GM21576 (cell line): ENCODE data around the gene FREM2.

Experiments used
- ATAC-seq: cut with Tn5 transposase; IDR thresholded peaks from one replicate; pipeline ENCODE4 v1.9.1; 2021; ENCODE audit warnings: mild to moderate bottlenecking, moderate library complexity; ENCODE audit not compliant: unreplicated experiment

The FREM2 gene

GRCh38 chr13:38685974-38686576 is 802 bp upstream of the FREM2 start:
- no peak for ATAC-seq

- no peak for ATAC-seq
Measured at GRCh38 chr13:38687246-38688229, 661 bp downstream of the FREM2 start.

GRCh38 chr13:38688674-38689073 is 1.8 kb downstream of the FREM2 start:
- ATAC-seq, result no peak

GRCh38 chr13:38690231-38690630 is 3.4 kb downstream of the FREM2 start:
- no peak for ATAC-seq

GRCh38 chr13:38693168-38693567 is 6.3 kb downstream of the FREM2 start:
- ATAC-seq, result no peak

- ATAC-seq, result no peak
Measured at GRCh38 chr13:38693641-38694040, 6.8 kb downstream of the FREM2 start.

GRCh38 chr13:38697197-38697596 is 10.3 kb downstream of the FREM2 start:
- no peak for ATAC-seq

- no peak for ATAC-seq
Measured at GRCh38 chr13:38697628-38698333, 10.9 kb downstream of the FREM2 start.

- ATAC-seq, result no peak
Measured at GRCh38 chr13:38700051-38700450, 13.2 kb downstream of the FREM2 start.

- ATAC-seq, result no peak
Measured at GRCh38 chr13:38702669-38703068, 15.8 kb downstream of the FREM2 start.

GRCh38 chr13:38703255-38703654 is 16.4 kb downstream of the FREM2 start:
- ATAC-seq, result no peak

- ATAC-seq, result no peak
Measured at GRCh38 chr13:38705365-38705764, 18.5 kb downstream of the FREM2 start.

- ATAC-seq, result no peak
Measured at GRCh38 chr13:38707460-38707859, 20.6 kb downstream of the FREM2 start.

GRCh38 chr13:38713046-38713445 is 26.2 kb downstream of the FREM2 start:
- ATAC-seq, result no peak

- ATAC-seq, result no peak
Measured at GRCh38 chr13:38718374-38718773, 31.5 kb downstream of the FREM2 start.

GRCh38 chr13:38730332-38730731 is 43.5 kb downstream of the FREM2 start:
- no peak for ATAC-seq

- no peak for ATAC-seq
Measured at GRCh38 chr13:38733146-38733545, 46.3 kb downstream of the FREM2 start.

GRCh38 chr13:38735665-38736440 is 49.0 kb downstream of the FREM2 start:
- ATAC-seq, result no peak

GRCh38 chr13:38743466-38743865 is 56.6 kb downstream of the FREM2 start:
- ATAC-seq, result no peak

- no peak for ATAC-seq
Measured at GRCh38 chr13:38752686-38753085, 65.8 kb downstream of the FREM2 start.

- no peak for ATAC-seq
Measured at GRCh38 chr13:38753878-38754277, 67.0 kb downstream of the FREM2 start.
